ENCODE results near the gene TSPO. TPM values are rescaled to one million over a fixed set of nuclear protein-coding genes. Genes with fewer than 3 reads are reported as not detected.

TSPO gene
- total and polyA plus RNA-seq, 2 experiments from 2014 or later: 61.8 to 138 TPM

DNA sequence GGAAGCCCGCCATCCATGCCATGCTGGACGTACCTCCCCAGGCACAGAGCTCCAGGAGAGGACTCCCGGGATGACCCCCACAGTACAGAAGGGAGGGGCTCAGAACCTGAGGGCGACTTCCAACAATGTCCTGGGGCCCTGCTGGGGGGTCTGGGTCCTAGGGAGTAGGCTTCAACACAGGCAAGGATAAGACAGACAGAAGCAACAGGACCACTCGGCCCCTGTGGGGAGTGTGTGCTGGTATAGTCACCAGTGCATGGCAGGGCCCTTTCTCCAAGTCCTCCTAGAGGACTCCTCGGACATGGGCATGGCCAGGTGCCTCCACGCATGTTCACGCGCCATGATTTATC, 18.7 kb downstream of the TSPO start:
- no peak for TF ChIP-seq EZH2phosphoT487 (IDR thresholded peaks at IDR 0.05; ENCODE audit: low read depth, severe bottlenecking, unreplicated experiment)
- no peak for TF ChIP-seq EZH2 (IDR thresholded peaks at IDR 0.05; ENCODE audit: borderline replicate concordance)
- TF ChIP-seq, protein P1, sequence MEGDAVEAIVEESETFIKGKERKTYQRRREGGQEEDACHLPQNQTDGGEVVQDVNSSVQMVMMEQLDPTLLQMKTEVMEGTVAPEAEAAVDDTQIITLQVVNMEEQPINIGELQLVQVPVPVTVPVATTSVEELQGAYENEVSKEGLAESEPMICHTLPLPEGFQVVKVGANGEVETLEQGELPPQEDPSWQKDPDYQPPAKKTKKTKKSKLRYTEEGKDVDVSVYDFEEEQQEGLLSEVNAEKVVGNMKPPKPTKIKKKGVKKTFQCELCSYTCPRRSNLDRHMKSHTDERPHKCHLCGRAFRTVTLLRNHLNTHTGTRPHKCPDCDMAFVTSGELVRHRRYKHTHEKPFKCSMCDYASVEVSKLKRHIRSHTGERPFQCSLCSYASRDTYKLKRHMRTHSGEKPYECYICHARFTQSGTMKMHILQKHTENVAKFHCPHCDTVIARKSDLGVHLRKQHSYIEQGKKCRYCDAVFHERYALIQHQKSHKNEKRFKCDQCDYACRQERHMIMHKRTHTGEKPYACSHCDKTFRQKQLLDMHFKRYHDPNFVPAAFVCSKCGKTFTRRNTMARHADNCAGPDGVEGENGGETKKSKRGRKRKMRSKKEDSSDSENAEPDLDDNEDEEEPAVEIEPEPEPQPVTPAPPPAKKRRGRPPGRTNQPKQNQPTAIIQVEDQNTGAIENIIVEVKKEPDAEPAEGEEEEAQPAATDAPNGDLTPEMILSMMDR (IDR thresholded peaks at IDR 0.05; ENCODE audit: poor library complexity): no peak
- Histone ChIP-seq H3K9me2 (replicated peaks; ENCODE audit: insufficient read depth) (no peaks in the 10 kb centered on the region), H3K4me3 (no peak overlapping the region), H3K27me3 (no peaks in the 10 kb centered on the region), H2AFZ (no peak overlapping the region), H3K9me3 (ENCODE audit: low read depth) (no peaks in the 10 kb centered on the region), H3K27ac (no peak overlapping the region), H3K36me3 (replicated peaks; ENCODE audit: insufficient read depth, low read depth) (no peaks in the 10 kb centered on the region), H3K4me2 (no peak overlapping the region), H4K20me1 (ENCODE audit: insufficient read depth, poor library complexity, severe bottlenecking) (no peaks in the 10 kb centered on the region), H3K4me1 (ENCODE audit: insufficient read depth) (no peaks in the 10 kb centered on the region), H3K79me2 (no peaks in the 10 kb centered on the region)
- WGBS (ENCODE audit: low lambda C conversion rate, missing lambda C conversion rate): 97% methylated on average over 9 of the region's 9 CpGs
- no peak for DNase-seq (ENCODE audit: low spot score)

DNA sequence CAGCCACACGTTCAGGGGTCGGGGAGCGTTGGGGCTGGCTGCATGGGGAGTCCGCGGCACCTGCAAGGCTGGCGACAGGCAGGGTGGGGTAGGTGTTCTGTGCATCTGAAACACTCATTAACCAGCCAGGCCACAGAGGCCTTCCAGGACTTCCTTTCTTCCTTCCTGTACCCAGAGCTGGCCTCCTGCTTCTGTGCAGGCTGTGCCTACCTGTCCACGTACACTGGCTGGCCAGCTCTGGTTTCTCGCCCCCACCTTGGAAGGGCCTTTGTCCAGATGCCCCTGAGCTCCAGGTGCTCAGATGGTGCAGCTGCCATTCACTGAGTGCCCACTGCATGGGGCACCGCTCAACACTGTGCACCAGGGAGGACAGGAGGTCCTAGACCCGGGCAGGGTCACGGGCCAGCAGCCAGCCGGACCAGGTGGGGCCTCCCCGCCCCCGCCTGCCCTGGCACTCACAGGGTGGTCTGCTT, 19.7 kb downstream of the TSPO start:
- Histone ChIP-seq H4K20me1 (ENCODE audit: insufficient read depth, poor library complexity, severe bottlenecking) (no peaks in the 10 kb centered on the region), H3K36me3 (replicated peaks; ENCODE audit: insufficient read depth, low read depth) (no peaks in the 10 kb centered on the region), H3K9me3 (ENCODE audit: low read depth) (no peaks in the 10 kb centered on the region), H2AFZ (no peak overlapping the region), H3K4me2 (no peak overlapping the region), H3K27ac (no peak overlapping the region), H3K79me2 (no peaks in the 10 kb centered on the region), H3K27me3 (no peaks in the 10 kb centered on the region), H3K4me1 (ENCODE audit: insufficient read depth) (no peaks in the 10 kb centered on the region), H3K9me2 (replicated peaks; ENCODE audit: insufficient read depth) (no peaks in the 10 kb centered on the region), H3K4me3 (no peak overlapping the region)
- 90% methylated on average over 14 of the region's 14 CpGs for WGBS (ENCODE audit: low lambda C conversion rate, missing lambda C conversion rate)
- TF ChIP-seq EZH2 (IDR thresholded peaks at IDR 0.05; ENCODE audit: borderline replicate concordance): no peak
- TF ChIP-seq, protein P1 (IDR thresholded peaks at IDR 0.05; ENCODE audit: poor library complexity): no peak
- no peak for TF ChIP-seq EZH2phosphoT487 (IDR thresholded peaks at IDR 0.05; ENCODE audit: low read depth, severe bottlenecking, unreplicated experiment)
- DNase-seq (ENCODE audit: low spot score): no peak

DNA sequence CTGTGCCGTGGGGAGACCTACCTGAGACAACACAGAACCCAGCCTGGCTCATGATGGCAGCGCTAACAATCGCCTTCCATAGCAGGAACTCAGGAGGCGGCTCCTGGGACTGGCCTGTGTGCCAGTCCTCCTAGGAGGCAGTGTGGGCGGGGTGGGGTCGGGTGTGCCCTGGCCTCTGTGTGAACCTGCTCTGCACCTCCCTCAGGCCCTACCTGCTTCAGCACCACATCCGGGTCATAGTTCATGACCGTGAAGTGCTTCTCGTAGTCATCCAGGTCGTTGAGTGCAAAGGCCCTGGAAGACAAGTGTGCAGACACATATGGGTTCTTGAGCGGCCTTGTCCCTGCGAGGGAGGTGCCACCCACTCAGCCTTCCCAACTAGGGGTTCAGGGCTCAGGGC, 20.2 kb downstream of the TSPO start:
- no peak overlapping the region for H3K27ac ChIP-seq
- no peaks in the 10 kb centered on the region for H4K20me1 ChIP-seq (ENCODE audit: insufficient read depth, poor library complexity, severe bottlenecking)
- no peak overlapping the region for H3K4me3 ChIP-seq
- no peaks in the 10 kb centered on the region for H3K4me1 ChIP-seq (ENCODE audit: insufficient read depth)
- H3K36me3 ChIP-seq (replicated peaks; ENCODE audit: insufficient read depth, low read depth): no peaks in the 10 kb centered on the region
- H3K27me3 ChIP-seq: no peaks in the 10 kb centered on the region
- H3K9me3 ChIP-seq (ENCODE audit: low read depth): no peaks in the 10 kb centered on the region
- no peak overlapping the region for H2AFZ ChIP-seq
- no peak overlapping the region for H3K4me2 ChIP-seq
- no peaks in the 10 kb centered on the region for H3K79me2 ChIP-seq
- no peak for TF ChIP-seq EZH2phosphoT487 (IDR thresholded peaks at IDR 0.05; ENCODE audit: low read depth, severe bottlenecking, unreplicated experiment)
- no peak for TF ChIP-seq EZH2 (IDR thresholded peaks at IDR 0.05; ENCODE audit: borderline replicate concordance)
- TF ChIP-seq, protein P1 (IDR thresholded peaks at IDR 0.05; ENCODE audit: poor library complexity): no peak
- 91% methylated on average over 12 of the region's 12 CpGs for WGBS (ENCODE audit: low lambda C conversion rate, missing lambda C conversion rate)
- H3K9me2 ChIP-seq (replicated peaks; ENCODE audit: insufficient read depth): no peaks in the 10 kb centered on the region
- DNase-seq (ENCODE audit: low spot score): no peak

DNA sequence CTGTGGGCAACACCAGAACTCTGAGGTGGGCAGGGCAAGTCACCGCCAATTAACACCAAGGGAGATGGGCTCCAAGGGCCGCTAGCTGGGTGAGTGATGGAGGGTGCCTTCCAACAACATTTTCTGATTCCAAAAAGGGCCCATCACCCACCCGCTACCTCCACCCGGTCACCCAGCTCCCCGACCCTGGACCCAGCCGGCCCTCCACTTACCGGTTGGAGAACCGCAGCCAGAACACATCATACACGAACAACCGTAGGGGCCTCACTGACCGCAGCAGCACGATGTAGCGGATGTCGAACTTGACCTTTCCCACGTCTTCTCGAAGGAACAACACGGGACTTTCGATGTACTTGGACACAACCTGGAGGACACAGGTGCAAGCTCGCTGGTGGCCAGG, 20.8 kb downstream of the TSPO start:
- H3K4me2 ChIP-seq: no peak overlapping the region
- H3K9me3 ChIP-seq (ENCODE audit: low read depth): no peaks in the 10 kb centered on the region
- TF ChIP-seq, protein P1 (IDR thresholded peaks at IDR 0.05; ENCODE audit: poor library complexity): no peak
- TF ChIP-seq EZH2 (IDR thresholded peaks at IDR 0.05; ENCODE audit: borderline replicate concordance) (no peak), EZH2phosphoT487 (IDR thresholded peaks at IDR 0.05; ENCODE audit: low read depth, severe bottlenecking, unreplicated experiment) (no peak)
- no peaks in the 10 kb centered on the region for H4K20me1 ChIP-seq (ENCODE audit: insufficient read depth, poor library complexity, severe bottlenecking)
- 94% methylated on average over 19 of the region's 19 CpGs for WGBS (ENCODE audit: low lambda C conversion rate, missing lambda C conversion rate)
- no peak overlapping the region for H3K4me3 ChIP-seq
- no peak overlapping the region for H2AFZ ChIP-seq
- H3K27ac ChIP-seq: no peak overlapping the region
- DNase-seq (ENCODE audit: low spot score): no peak
- no peaks in the 10 kb centered on the region for H3K4me1 ChIP-seq (ENCODE audit: insufficient read depth)
- no peaks in the 10 kb centered on the region for H3K36me3 ChIP-seq (replicated peaks; ENCODE audit: insufficient read depth, low read depth)
- H3K79me2 ChIP-seq: no peaks in the 10 kb centered on the region
- no peaks in the 10 kb centered on the region for H3K27me3 ChIP-seq
- H3K9me2 ChIP-seq (replicated peaks; ENCODE audit: insufficient read depth): no peaks in the 10 kb centered on the region
